ENCODE measurements around the gene ATP6V1B1.

The ATP6V1B1 gene

GRCh38 chr2:70936165-70936978 is 672 bp downstream of the ATP6V1B1 start:
- no peak overlapping the region for H3K4me3 ChIP-seq (ENCODE audit: low read depth, low read length)
- TF ChIP-seq, protein P1, sequence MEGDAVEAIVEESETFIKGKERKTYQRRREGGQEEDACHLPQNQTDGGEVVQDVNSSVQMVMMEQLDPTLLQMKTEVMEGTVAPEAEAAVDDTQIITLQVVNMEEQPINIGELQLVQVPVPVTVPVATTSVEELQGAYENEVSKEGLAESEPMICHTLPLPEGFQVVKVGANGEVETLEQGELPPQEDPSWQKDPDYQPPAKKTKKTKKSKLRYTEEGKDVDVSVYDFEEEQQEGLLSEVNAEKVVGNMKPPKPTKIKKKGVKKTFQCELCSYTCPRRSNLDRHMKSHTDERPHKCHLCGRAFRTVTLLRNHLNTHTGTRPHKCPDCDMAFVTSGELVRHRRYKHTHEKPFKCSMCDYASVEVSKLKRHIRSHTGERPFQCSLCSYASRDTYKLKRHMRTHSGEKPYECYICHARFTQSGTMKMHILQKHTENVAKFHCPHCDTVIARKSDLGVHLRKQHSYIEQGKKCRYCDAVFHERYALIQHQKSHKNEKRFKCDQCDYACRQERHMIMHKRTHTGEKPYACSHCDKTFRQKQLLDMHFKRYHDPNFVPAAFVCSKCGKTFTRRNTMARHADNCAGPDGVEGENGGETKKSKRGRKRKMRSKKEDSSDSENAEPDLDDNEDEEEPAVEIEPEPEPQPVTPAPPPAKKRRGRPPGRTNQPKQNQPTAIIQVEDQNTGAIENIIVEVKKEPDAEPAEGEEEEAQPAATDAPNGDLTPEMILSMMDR (conservative IDR thresholded peaks at IDR 0.05; ENCODE audit: low read depth, low read length), result no peak
- no peak for DNase-seq (ENCODE audit: low read depth)

GRCh38 chr2:70936979-70937811 is 1.5 kb downstream of the ATP6V1B1 start:
- DNase-seq (ENCODE audit: low read depth), result no peak
- TF ChIP-seq, protein P1 (conservative IDR thresholded peaks at IDR 0.05; ENCODE audit: low read depth, low read length), result no peak
- H3K4me3 ChIP-seq (ENCODE audit: low read depth, low read length), result no peak overlapping the region

DNA sequence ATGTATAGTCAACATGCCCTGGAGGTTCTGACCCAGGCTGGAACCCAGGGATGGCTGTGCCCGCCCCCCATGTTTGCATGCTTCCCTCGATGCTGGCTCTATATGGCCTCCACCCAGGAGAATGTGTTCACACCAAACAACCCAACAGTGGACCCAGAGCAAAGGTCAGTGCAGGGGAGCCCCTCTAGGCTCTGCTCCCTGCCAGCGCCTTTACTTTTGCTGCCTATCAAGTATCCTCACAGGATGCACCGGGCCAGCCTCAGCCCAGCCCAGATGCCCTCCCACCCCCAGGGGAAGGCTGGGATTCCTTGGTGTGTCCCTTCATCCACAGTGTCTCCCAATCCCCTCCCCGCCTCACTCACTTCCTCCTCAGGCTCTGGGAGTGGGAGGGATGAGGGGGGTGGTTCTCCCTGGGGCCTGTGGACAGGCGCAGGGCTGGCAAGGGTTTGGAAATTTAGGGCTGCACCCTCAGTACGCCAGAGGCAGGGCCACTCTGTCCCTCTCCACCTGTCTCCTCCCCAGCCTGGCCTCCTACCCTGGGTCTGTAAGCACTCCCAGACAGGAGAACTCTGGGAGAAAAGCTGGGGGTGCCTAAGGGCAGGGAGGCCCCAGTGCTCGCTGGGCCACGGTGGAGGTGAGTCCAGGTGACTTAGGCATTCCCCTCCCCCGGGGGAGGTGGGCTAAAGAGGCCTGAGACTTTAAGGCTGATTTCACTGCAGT is 2.3 kb downstream of the ATP6V1B1 start:
- TF ChIP-seq, protein P1 (conservative IDR thresholded peaks at IDR 0.05; ENCODE audit: low read depth, low read length), result no peak
- H3K4me3 ChIP-seq (ENCODE audit: low read depth, low read length), result no peak overlapping the region
- no peak for DNase-seq (ENCODE audit: low read depth)

GRCh38 chr2:70938586-70938950 is 2.9 kb downstream of the ATP6V1B1 start:
- TF ChIP-seq, protein P1 (conservative IDR thresholded peaks at IDR 0.05; ENCODE audit: low read depth, low read length), result no peak
- no peak overlapping the region for H3K4me3 ChIP-seq (ENCODE audit: low read depth, low read length)
- DNase-seq (ENCODE audit: low read depth), result no peak

DNA sequence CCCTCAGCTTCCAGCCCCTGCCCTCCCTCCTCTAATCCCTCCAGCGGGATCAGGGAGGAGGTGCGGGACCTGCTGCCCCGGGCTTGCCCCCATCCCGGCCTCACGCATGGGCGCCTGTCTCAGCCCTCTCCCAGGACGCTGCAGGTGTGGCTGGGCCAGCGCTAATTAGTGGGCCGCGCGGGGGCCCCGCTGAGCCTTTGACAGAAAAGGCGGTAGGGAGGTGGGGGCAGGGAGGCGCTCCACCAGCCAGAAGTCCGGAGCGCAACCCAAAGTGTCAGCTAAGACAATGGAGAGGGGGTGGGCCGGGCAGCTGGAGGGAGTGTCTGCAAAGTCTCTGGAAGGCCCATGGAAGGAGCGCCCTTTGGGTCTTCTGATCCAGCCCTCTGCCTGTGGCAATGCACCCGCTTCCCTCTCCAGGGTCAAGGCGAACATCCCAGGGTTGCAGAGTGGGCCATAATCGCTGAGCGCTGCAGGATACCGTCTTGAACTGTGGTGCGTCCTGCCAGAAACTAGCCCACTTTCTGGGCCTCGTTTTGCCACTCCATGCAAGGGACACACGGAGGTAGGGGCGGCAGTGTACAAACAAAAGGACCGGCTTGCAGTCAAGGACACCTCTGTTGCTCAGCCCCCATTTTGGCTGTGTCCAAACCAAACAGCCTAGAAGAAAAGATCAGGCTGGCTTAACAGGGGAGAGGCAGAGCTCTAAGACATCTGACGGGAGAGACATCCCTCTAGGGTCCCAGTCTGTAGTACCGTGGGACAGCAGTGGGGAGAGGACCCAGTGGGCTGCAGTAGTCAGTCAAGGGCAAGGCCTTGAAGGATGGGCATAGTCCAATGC is 3.5 kb downstream of the ATP6V1B1 start:
- no peak overlapping the region for H3K4me3 ChIP-seq (ENCODE audit: low read depth, low read length)
- DNase-seq (ENCODE audit: low read depth), result no peak
- TF ChIP-seq, protein P1 (conservative IDR thresholded peaks at IDR 0.05; ENCODE audit: low read depth, low read length), result no peak
